ENCODE data around the gene MAML2.

MAML2 gene

GRCh38 chr11:96342961-96343711, at the start of gene MAML2:
TSS of gene MAML2 (minus strand) at chr11:96343195. CDS start at chr11:96341895, 1,300 bp downstream.
- peak; percentile 70 to 81 for DNase-seq (ENCODE audit: low read depth in 2 of 2, low spot score in 1 of 2)

GRCh38 chr11:96391698-96392307, 48.8 kb upstream of the MAML2 start:
- no peak for DNase-seq (ENCODE audit: low read depth in 2 of 2, low spot score in 1 of 2)

GRCh38 chr11:96390488-96390792, 47.4 kb upstream of the MAML2 start:
- no peak for DNase-seq (ENCODE audit: low read depth in 2 of 2, low spot score in 1 of 2)

GRCh38 chr11:96389720-96390487, 46.9 kb upstream of the MAML2 start, which contains the start of the genes CCDC82 and JRKL:
TSS of gene CCDC82 (minus strand) at chr11:96389912. CDS start at chr11:96384747, 5,165 bp downstream.
TSS of gene JRKL (plus strand) at chr11:96390013. CDS start at chr11:96390650, 637 bp downstream.
- DNase-seq (ENCODE audit: low read depth in 2 of 2, low spot score in 1 of 2): peak; percentile 93 to 97

GRCh38 chr11:96388891-96389719, 46.1 kb upstream of the MAML2 start:
- DNase-seq (ENCODE audit: low read depth in 2 of 2, low spot score in 1 of 2): peak in 1 of 2 donors; percentile 42

- no peak for DNase-seq (ENCODE audit: low read depth in 2 of 2, low spot score in 1 of 2)
These were observed 42.2 kb upstream of the MAML2 start for GRCh38 chr11:96385187-96385586.

GRCh38 chr11:96384156-96384555, 41.2 kb upstream of the MAML2 start:
- no peak for DNase-seq (ENCODE audit: low read depth in 2 of 2, low spot score in 1 of 2)

GRCh38 chr11:96376796-96377195, 33.8 kb upstream of the MAML2 start:
- no peak for DNase-seq (ENCODE audit: low read depth in 2 of 2, low spot score in 1 of 2)

GRCh38 chr11:96373826-96374225, 30.8 kb upstream of the MAML2 start:
- no peak for DNase-seq (ENCODE audit: low read depth in 2 of 2, low spot score in 1 of 2)

GRCh38 chr11:96367342-96367741, 24.3 kb upstream of the MAML2 start:
- no peak for DNase-seq (ENCODE audit: low read depth in 2 of 2, low spot score in 1 of 2)

GRCh38 chr11:96366024-96366423, 23.0 kb upstream of the MAML2 start:
- DNase-seq (ENCODE audit: low read depth in 2 of 2, low spot score in 1 of 2): no peak

- no peak for DNase-seq (ENCODE audit: low read depth in 2 of 2, low spot score in 1 of 2)
These were observed 22.5 kb upstream of the MAML2 start for GRCh38 chr11:96365493-96365892.

- DNase-seq (ENCODE audit: low read depth in 2 of 2, low spot score in 1 of 2): no peak
These were observed 18.8 kb upstream of the MAML2 start for GRCh38 chr11:96361778-96362177.

- DNase-seq (ENCODE audit: low read depth in 2 of 2, low spot score in 1 of 2): no peak
These were observed 15.3 kb upstream of the MAML2 start for GRCh38 chr11:96358321-96358720.

GRCh38 chr11:96357794-96358193, 14.8 kb upstream of the MAML2 start:
- no peak for DNase-seq (ENCODE audit: low read depth in 2 of 2, low spot score in 1 of 2)

GRCh38 chr11:96356848-96357247, 13.9 kb upstream of the MAML2 start:
- DNase-seq (ENCODE audit: low read depth in 2 of 2, low spot score in 1 of 2): no peak

GRCh38 chr11:96342014-96342960, 708 bp downstream of the MAML2 start:
- DNase-seq (ENCODE audit: low read depth in 2 of 2, low spot score in 1 of 2): no peak

GRCh38 chr11:96341211-96342013, 1.6 kb downstream of the MAML2 start:
- peak; percentile 32 to 44 for DNase-seq (ENCODE audit: low read depth in 2 of 2, low spot score in 1 of 2)

- DNase-seq (ENCODE audit: low read depth in 2 of 2, low spot score in 1 of 2): no peak
These were observed 2.5 kb downstream of the MAML2 start for GRCh38 chr11:96340555-96340885.
